ENCODE data around the gene PAXX. TPM values are rescaled to one million over a fixed set of nuclear protein-coding genes. Genes with fewer than 3 reads are reported as not detected.

Gene PAXX
- total and polyA plus RNA-seq, 9 of the 15 experiments (the other 6 are each of a cell fraction or from before 2014, with no cell fraction given): 1.2 to 175 (median 38.5) TPM

- TF ChIP-seq, protein P1, sequence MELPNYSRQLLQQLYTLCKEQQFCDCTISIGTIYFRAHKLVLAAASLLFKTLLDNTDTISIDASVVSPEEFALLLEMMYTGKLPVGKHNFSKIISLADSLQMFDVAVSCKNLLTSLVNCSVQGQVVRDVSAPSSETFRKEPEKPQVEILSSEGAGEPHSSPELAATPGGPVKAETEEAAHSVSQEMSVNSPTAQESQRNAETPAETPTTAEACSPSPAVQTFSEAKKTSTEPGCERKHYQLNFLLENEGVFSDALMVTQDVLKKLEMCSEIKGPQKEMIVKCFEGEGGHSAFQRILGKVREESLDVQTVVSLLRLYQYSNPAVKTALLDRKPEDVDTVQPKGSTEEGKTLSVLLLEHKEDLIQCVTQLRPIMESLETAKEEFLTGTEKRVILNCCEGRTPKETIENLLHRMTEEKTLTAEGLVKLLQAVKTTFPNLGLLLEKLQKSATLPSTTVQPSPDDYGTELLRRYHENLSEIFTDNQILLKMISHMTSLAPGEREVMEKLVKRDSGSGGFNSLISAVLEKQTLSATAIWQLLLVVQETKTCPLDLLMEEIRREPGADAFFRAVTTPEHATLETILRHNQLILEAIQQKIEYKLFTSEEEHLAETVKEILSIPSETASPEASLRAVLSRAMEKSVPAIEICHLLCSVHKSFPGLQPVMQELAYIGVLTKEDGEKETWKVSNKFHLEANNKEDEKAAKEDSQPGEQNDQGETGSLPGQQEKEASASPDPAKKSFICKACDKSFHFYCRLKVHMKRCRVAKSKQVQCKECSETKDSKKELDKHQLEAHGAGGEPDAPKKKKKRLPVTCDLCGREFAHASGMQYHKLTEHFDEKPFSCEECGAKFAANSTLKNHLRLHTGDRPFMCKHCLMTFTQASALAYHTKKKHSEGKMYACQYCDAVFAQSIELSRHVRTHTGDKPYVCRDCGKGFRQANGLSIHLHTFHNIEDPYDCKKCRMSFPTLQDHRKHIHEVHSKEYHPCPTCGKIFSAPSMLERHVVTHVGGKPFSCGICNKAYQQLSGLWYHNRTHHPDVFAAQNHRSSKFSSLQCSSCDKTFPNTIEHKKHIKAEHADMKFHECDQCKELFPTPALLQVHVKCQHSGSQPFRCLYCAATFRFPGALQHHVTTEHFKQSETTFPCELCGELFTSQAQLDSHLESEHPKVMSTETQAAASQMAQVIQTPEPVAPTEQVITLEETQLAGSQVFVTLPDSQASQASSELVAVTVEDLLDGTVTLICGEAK (IDR thresholded peaks at IDR 0.05): no peak
- TF ChIP-seq, protein P1 (CRISPR knock-in tag; IDR thresholded peaks at IDR 0.05): no peak
- TF ChIP-seq ZNF668 (CRISPR knock-in tag; IDR thresholded peaks at IDR 0.05) (no peak), HNRNPH1 (optimal IDR thresholded peaks at IDR 0.05; ENCODE audit: low read depth, low read length) (no peak), HMG20B (CRISPR knock-in tag; IDR thresholded peaks at IDR 0.05) (no peak), LCOR (CRISPR knock-in tag; IDR thresholded peaks at IDR 0.05) (no peak), POLR2B (IDR thresholded peaks at IDR 0.05; ENCODE audit: low read depth, partially characterized antibody) (no peak), YBX1 (IDR thresholded peaks at IDR 0.05) (no peak)
- TF ChIP-seq, protein P2, sequence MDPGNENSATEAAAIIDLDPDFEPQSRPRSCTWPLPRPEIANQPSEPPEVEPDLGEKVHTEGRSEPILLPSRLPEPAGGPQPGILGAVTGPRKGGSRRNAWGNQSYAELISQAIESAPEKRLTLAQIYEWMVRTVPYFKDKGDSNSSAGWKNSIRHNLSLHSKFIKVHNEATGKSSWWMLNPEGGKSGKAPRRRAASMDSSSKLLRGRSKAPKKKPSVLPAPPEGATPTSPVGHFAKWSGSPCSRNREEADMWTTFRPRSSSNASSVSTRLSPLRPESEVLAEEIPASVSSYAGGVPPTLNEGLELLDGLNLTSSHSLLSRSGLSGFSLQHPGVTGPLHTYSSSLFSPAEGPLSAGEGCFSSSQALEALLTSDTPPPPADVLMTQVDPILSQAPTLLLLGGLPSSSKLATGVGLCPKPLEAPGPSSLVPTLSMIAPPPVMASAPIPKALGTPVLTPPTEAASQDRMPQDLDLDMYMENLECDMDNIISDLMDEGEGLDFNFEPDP (CRISPR knock-in tag; IDR thresholded peaks at IDR 0.05): no peak
These were observed 23.1 kb upstream of the PAXX start (continued) for GRCh38 chr9:136969150-136969549.

All from K562 (cell line).